Lower leg skin (tissue), 3 donors: Measurements from ENCODE around the gene SH3RF3.

ENCODE experiments used
- CTCF ChIP-seq, 3 donors: fragments of 450-650 bp; IDR thresholded peaks; one replicate each; pipeline ENCODE4 v1.5.1; 2016; ENCODE audit warnings: antibody characterized with exemption in 3 of 3, mild to moderate bottlenecking in 3 of 3, moderate library complexity in 2 of 3
- POLR2A ChIP-seq, 2 donors: fragments of 450-650 bp; IDR thresholded peaks; one replicate each; pipeline ENCODE4 v1.6.1; 2016 to 2017; ENCODE audit warnings: antibody characterized with exemption in 2 of 2, mild to moderate bottlenecking in 1 of 2, moderate library complexity in 1 of 2

GRCh38 chr2:109083771-109084170 is 45.2 kb upstream of the SH3RF3 start:
- TF ChIP-seq CTCF (IDR thresholded peaks at IDR 0.05) (no peak), POLR2A (IDR thresholded peaks at IDR 0.05) (no peak)
